ENCODE results near the gene LPAR6.
"Not testable (repeated sequence)": the region's sequence is repeated elsewhere in the genome, so short reads cannot be mapped to it uniquely, and the experiment has no call there.

The LPAR6 gene, protein sequence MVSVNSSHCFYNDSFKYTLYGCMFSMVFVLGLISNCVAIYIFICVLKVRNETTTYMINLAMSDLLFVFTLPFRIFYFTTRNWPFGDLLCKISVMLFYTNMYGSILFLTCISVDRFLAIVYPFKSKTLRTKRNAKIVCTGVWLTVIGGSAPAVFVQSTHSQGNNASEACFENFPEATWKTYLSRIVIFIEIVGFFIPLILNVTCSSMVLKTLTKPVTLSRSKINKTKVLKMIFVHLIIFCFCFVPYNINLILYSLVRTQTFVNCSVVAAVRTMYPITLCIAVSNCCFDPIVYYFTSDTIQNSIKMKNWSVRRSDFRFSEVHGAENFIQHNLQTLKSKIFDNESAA

DNA sequence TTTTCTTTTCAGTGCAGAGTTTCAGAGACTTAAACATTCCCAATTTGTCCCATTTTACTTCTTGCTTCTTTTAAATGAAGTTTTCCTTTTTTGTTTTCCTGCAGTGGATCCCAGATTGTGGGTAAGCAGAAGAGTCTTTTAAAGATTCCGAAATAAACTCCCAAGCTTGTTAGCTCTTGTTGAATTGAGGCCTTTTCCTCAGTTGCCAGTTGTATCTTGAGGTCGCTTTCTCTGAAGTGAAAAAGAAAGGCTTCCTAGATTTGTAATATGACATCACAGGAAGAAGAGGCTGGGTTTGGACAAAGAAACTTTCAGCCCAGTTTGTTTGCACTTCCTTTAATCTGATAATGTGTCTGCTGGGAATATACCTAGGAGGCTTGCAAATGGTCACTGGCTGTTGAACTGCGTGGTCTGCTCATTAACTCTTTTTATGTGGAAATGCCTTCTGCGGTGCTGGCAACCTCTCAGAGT, at the start of gene LPAR6:
LPAR6 (minus strand) TSS at position 233 of the 471 bp plus-strand sequence. CDS start 690 bp downstream, outside the sequence.
- no peaks in the 10 kb centered on the region for H3K9me3 ChIP-seq (ENCODE audit: severe bottlenecking)
- no peak within 1 kb of the TSS for H3K4me3 ChIP-seq (ENCODE audit: low read depth, low read length)
- H3K27ac ChIP-seq, result no peak within 1 kb of the TSS
- DNase-seq, result no peak
- H3K27me3 ChIP-seq (ENCODE audit: insufficient read depth, low read depth, severe bottlenecking), result no peaks in the 10 kb centered on the region
- TF ChIP-seq, protein P1, sequence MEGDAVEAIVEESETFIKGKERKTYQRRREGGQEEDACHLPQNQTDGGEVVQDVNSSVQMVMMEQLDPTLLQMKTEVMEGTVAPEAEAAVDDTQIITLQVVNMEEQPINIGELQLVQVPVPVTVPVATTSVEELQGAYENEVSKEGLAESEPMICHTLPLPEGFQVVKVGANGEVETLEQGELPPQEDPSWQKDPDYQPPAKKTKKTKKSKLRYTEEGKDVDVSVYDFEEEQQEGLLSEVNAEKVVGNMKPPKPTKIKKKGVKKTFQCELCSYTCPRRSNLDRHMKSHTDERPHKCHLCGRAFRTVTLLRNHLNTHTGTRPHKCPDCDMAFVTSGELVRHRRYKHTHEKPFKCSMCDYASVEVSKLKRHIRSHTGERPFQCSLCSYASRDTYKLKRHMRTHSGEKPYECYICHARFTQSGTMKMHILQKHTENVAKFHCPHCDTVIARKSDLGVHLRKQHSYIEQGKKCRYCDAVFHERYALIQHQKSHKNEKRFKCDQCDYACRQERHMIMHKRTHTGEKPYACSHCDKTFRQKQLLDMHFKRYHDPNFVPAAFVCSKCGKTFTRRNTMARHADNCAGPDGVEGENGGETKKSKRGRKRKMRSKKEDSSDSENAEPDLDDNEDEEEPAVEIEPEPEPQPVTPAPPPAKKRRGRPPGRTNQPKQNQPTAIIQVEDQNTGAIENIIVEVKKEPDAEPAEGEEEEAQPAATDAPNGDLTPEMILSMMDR (IDR thresholded peaks at IDR 0.05; ENCODE audit: low read depth, low read length), result no peak
- no peaks in the 10 kb centered on the region for H3K36me3 ChIP-seq

DNA sequence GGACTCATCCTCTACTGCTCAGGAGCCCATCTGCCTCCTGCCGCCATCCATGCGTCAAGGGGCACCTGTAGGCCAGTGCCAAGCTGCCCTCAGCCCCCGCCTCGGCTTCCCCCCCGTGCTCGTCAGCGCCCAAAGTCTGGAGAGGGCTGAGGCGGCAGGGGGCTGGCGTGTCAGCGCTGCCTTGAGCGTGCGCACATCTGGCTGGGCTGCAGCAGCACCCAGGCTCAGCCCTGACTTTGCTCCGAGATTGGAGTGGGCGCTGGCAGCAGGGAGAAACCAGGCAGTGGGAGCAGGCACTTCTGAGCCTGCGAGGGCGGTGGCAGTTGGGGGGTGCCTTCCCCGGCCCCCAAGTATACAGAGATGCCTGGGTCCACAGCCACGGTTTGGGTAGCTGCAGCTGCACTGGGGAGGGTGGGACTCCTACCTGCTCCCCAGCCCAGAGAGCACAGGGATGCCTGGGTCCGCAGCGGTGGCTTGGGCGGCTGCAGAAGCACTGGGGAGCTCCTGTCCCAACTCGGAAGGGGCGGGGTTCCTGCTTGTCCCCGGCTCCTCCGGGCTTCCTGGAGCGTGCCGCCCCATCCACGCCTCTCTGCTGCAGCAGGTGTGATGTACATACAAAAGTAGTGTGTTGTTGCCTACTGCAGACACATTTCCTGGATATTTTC, 44.8 kb upstream of the LPAR6 start:
- H3K36me3 ChIP-seq, result no peaks in the 10 kb centered on the region
- no peaks in the 10 kb centered on the region for H3K27me3 ChIP-seq (ENCODE audit: insufficient read depth, low read depth, severe bottlenecking)
- DNase-seq, result no peak
- H3K27ac ChIP-seq, result no peak overlapping the region
- H3K9me3 ChIP-seq (ENCODE audit: severe bottlenecking), result no peaks in the 10 kb centered on the region
- TF ChIP-seq, protein P1 (IDR thresholded peaks at IDR 0.05; ENCODE audit: low read depth, low read length), result no peak
- no peak overlapping the region for H3K4me3 ChIP-seq (ENCODE audit: low read depth, low read length)

DNA sequence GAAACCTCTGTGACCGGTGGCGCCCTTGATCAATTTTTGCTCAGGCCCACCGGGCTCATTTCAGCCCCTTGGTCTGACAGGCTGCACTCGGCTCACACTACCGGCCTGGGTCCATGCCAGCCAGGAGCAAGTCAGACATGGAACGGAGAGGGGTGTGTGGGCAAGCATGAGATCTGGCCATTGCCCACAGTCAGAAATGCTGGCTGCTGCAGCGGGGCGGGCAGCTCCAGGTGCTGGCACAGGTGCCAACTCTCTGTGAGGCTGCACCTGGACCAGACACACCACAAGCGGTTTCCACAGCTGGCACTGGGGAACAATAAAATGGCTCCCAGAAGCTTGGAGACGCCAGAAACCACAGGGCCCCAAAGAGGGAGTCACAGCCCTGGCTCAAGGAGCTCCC, 43.6 kb upstream of the LPAR6 start:
- no peak for DNase-seq
- no peaks in the 10 kb centered on the region for H3K27me3 ChIP-seq (ENCODE audit: insufficient read depth, low read depth, severe bottlenecking)
- H3K36me3 ChIP-seq, result no peaks in the 10 kb centered on the region
- H3K27ac ChIP-seq, result no peak overlapping the region
- no peak overlapping the region for H3K4me3 ChIP-seq (ENCODE audit: low read depth, low read length)
- TF ChIP-seq, protein P1 (IDR thresholded peaks at IDR 0.05; ENCODE audit: low read depth, low read length), result no peak
- H3K9me3 ChIP-seq (ENCODE audit: severe bottlenecking), result no peaks in the 10 kb centered on the region

DNA sequence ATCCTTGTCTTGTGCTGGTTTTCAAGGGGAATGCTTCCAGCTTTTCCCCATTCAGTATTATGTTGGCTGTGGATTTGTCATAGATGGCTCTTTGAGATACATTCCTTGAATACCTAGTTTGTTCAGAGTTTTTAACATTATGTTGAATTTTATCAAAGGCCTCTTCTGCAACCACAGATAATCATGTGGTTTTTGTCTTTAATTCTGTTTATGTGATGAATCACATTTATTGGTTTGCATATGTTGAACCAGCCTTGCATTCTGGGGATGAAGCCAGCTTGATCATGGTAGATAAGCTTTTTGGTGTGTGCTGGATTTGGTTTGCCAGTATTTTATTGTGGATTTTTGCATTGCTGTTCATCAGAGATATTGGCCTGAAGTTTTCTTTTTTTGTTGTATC, 38.3 kb upstream of the LPAR6 start:
- not testable (repeated sequence) for H3K4me3 ChIP-seq (ENCODE audit: low read depth, low read length); H3K27me3 ChIP-seq (ENCODE audit: insufficient read depth, low read depth, severe bottlenecking); H3K36me3 ChIP-seq; H3K9me3 ChIP-seq (ENCODE audit: severe bottlenecking); H3K27ac ChIP-seq; DNase-seq

DNA sequence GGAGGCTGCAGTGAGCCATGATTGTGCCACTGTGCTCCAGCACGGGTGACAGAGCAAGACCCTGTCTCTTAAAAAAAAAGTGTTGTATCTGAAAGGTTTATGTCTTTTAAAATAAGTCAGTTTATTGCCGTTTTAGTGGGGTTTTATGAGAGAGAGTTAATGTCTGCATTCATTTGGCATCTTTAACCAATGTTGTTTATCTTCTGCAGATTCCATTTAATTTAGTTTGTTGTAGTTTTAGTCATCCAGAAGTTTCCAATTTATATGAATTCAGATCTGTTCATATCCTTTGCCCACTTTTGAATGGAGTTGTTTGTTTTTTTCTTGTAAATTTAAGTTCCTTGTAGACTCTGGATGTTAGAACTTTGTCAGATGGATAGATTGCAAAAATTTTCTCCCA, 36.7 kb upstream of the LPAR6 start:
- no peaks in the 10 kb centered on the region for H3K27me3 ChIP-seq (ENCODE audit: insufficient read depth, low read depth, severe bottlenecking)
- no peaks in the 10 kb centered on the region for H3K36me3 ChIP-seq
- no peak overlapping the region for H3K27ac ChIP-seq
- TF ChIP-seq, protein P1 (IDR thresholded peaks at IDR 0.05; ENCODE audit: low read depth, low read length), result no peak
- no peak overlapping the region for H3K4me3 ChIP-seq (ENCODE audit: low read depth, low read length)
- DNase-seq, result no peak
- H3K9me3 ChIP-seq (ENCODE audit: severe bottlenecking), result no peaks in the 10 kb centered on the region

DNA sequence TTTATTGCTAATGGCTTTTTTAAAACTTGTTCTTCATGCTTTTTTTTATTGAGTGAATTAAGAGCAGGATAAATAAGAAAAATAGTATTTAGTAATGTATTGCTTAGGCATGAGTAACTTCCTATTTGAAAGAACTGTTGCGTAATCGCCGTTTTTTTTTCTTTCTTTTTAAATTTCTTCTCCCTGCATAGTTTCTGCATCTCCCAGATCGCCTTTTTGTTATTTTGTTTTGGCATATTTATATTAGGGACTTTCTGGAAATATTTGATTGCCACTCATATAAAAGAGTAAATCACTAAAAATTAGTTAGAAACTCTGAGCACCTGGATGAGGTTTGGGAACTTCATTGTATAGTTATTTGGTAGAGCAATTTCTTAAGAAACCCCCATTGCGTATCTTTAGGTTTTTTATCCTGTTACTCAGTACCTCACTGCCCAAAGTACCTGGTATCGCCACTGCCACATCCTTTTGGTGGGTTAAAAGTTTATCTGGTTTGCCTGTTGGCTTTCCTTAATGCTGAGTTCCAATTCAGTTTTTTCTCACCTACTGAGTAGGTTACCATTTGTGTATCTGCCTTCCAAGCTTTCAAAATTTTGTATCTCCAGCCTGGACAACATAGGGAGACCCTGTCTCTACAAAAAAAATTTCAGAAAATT, 36.2 kb upstream of the LPAR6 start:
- Histone ChIP-seq H3K4me3 (ENCODE audit: low read depth, low read length) (no peak overlapping the region), H3K27me3 (ENCODE audit: insufficient read depth, low read depth, severe bottlenecking) (no peaks in the 10 kb centered on the region), H3K9me3 (ENCODE audit: severe bottlenecking) (no peaks in the 10 kb centered on the region), H3K36me3 (no peaks in the 10 kb centered on the region), H3K27ac (no peak overlapping the region)
- TF ChIP-seq, protein P1 (IDR thresholded peaks at IDR 0.05; ENCODE audit: low read depth, low read length), result no peak
- DNase-seq, result no peak

Data from WERI-Rb-1 (cell line).